Right cardiac atrium (tissue), 5 donors: ENCODE results near the gene CASP10. TPM values are rescaled to one million over a fixed set of nuclear protein-coding genes. Genes with fewer than 3 reads are reported as not detected.
A peak's percentile ranks its signal among the peaks of the same experiment; 100 is the strongest.
"Not testable (repeated sequence)": the region's sequence is repeated elsewhere in the genome, so short reads cannot be mapped to it uniquely, and the experiment has no call there.

Experiments used
- ATAC-seq, 2 donors: fragments of 200-7000 bp; cut with Tn5 transposase; one replicate each; pipeline versions ENCODE4 v1.8.0 to v1.9.1; 2020; ENCODE audit warnings: moderate library complexity in 2 of 2, mild to moderate bottlenecking in 1 of 2
- DNase-seq, 3 donors: peaks; one replicate each; pipeline ENCODE4 v3.0.0-alpha.2; 2020
- H3K27ac ChIP-seq: one replicate; pipeline ENCODE4 v1.5.1; 2013; ENCODE audit warnings: mild to moderate bottlenecking, low read length, control low read depth, moderate library complexity
- H3K27me3 ChIP-seq: one replicate; pipeline ENCODE4 v1.6.1; 2013; ENCODE audit not compliant: control insufficient read depth, insufficient read depth
- H3K4me1 ChIP-seq: one replicate; pipeline ENCODE4 v1.6.1; 2013; ENCODE audit warnings: low read length; ENCODE audit not compliant: control insufficient read depth, insufficient read depth
- H3K4me3 ChIP-seq: one replicate; pipeline ENCODE4 v1.5.1; 2013; ENCODE audit warnings: low read length, control low read depth
- H3K9me3 ChIP-seq: one replicate; pipeline ENCODE4 v1.6.1; 2013; ENCODE audit warnings: low read length; ENCODE audit not compliant: control insufficient read depth
- WGBS: extraction: QIAGEN DNeasy Blood & Tissue Kit; methylation state at CpG from one replicate; pipeline ENCODE4 v1.1.7; 2013; 5-methylcytosine and 5-hydroxymethylcytosine counted together
- intact Hi-C, 4 donors: fragments of 100-400 bp; cut with DNase I; formaldehyde crosslinking; loops; one replicate each; pipeline versions ENCODE4 v1.11.0 to v1.14.0; 2022 to 2023
- polyA plus RNA-seq: library from polyadenylated mRNA; stranded (reverse); fragments of 200-250 nt; gene quantifications from one replicate; pipeline ENCODE4 v1.2.3, GENCODE V29; 2013
- total RNA-seq, 4 donors: library from RNA; stranded (reverse); fragmentation: NEBNext Ultra II Directional; extraction: Animal tissue kit (Norgen Biotek cat#: 25700); gene quantifications; one replicate each; pipeline ENCODE4 v1.2.1, GENCODE V29; 2021
- donor health status: healthy with polysubstance abuse.
- donor health status: DM: no; HTN: yes; CAD: no.
- donor health status: DM: no; HTN: no; CAD: no.
- donor health status: DM: no; HTN: yes; CAD: no; lungs with severe emphysema.
- donor health status: DM: yes; HTN: yes; CAD: no.

CASP10 gene
- total and polyA plus RNA-seq, 5 donors, result 3.6 to 6.8 (median 5.8) TPM

DNA sequence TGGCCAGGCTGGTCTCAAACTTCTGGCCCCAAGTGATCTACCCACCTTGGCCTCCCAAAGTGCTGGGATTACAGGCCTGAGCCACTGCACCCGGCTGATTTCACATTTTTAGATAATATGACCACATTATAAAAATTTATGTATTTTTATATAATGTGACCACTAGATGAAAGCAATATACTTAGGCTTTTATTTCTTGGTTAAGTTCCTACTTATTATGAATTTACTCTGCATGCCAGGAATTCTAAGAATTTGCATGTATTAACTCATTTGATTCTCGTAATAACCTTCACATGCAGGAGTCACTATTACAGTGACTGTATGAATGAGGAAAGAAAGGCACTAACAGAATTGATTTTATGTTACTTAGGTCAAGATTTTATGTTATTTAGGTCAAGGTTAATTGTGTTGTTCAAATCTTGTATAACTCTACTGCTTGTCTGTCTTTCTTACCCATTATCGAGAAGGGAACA lies 51.8 kb downstream of the CASP10 start:
- DNase-seq (no peak), ATAC-seq (no peak)
- WGBS, result 72% methylated on average over 3 of the region's 3 CpGs
- Histone ChIP-seq H3K27ac (no peak overlapping the region), H3K4me1 (no peaks in the 10 kb centered on the region), H3K4me3 (no peak overlapping the region), H3K9me3 (no peaks in the 10 kb centered on the region), H3K27me3 (no peaks in the 10 kb centered on the region)
- intact Hi-C loops, result loop anchor here in 3 of 4 donors (5.0 to 10.0 kb wide), 3 partner anchors 50 to 130 kb away; partner anchors contain the start of gene CASP10 (in 2 of the 3)

DNA sequence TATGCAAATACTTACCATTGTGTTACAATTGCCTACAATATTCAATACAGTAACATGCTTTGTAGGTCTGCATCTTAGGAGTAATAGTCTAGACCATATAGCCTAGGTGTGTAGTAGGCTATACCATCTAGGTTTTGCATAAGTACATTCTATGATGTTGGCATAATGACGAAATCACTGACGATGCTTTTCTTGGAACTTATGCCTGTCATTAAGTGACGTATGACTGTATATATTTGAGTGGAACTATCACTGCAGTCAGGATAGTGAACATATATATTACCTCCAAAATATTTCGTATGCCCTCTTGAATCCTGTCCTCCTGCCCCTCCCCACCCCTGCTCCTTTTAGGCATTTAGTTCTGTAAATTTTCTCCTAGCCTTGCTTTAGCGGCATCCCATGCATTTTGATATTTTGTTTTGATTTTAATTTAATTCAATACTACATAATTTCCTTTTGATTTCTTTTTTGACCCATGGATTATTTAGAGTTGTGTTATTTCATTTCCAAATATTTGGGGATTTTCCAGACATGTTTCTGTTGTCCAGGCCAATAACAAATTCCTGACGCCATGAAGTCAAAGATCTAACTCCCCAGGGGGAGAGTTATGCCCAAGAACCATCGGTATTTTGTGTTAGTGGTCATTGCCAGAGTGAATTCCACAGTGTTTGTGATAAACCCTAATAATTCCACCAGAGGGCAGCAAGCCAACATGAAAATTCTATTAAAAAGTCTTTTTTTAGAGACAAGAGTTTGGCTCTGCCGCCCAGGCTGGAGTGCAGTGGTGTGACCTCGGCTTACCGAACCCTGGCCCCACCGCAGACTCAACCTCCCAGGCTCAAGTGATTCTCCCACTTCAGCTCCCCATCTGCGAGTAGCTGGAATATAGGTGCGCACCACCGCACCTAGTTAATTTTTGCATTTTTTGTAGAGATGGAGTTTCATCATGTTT lies 53.2 kb downstream of the CASP10 start:
- H3K27me3 ChIP-seq, result no peaks in the 10 kb centered on the region
- H3K4me3 ChIP-seq, result peak overlapping the region; percentile 30
- intact Hi-C loops, result loop anchor here in 3 of 4 donors (10.0 kb wide), 2 partner anchors 51 to 129 kb away; partner anchors contain the start of gene CASP10 (in 1 of the 3)
- no peak overlapping the region for H3K27ac ChIP-seq
- H3K9me3 ChIP-seq, result no peaks in the 10 kb centered on the region
- DNase-seq (peak; percentile 54 to 82 (median 67)), ATAC-seq (peak; percentile 42 to 55)
- WGBS, result 27% methylated on average over 14 of the region's 14 CpGs
- H3K4me1 ChIP-seq, result no peaks in the 10 kb centered on the region

DNA sequence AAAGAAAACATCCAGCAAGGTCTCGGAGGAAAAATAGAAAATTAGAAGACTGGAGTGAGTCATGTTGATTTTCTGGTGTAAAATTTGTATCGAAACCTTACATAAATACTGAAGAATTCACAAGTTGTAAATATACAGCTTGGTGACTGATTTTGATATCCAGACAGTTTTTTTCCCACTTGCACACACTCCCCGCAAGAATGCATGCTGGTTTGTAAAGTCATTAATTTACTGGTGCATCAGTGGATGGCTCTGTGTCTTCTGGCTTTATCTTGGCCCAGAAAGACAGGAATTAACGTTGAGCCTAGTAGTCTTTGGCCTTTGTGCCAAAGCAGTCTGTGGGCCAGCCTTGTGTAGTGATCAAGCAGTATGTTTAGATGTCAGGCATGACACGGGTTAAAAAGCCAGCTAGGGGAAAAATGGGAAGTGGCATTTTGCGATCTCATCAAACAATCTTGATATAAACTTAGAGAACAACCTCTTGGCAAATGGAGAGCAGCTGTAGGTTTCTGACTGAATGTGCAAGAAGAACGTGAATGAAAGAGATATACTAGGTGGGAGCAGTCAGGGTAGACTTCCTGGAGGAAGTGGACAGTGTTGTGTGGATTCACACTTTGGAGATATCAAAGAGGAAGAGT lies 54.7 kb downstream of the CASP10 start:
- Histone ChIP-seq H3K4me3 (no peak overlapping the region), H3K27ac (no peak overlapping the region), H3K9me3 (no peaks in the 10 kb centered on the region), H3K27me3 (no peaks in the 10 kb centered on the region), H3K4me1 (no peaks in the 10 kb centered on the region)
- WGBS, result 65% methylated on average over 7 of the region's 7 CpGs
- ATAC-seq, result no peak
- DNase-seq, result no peak
- intact Hi-C loops, result loop anchor here in 3 of 4 donors (10.0 kb wide), 2 partner anchors 53 to 127 kb away; partner anchors contain the start of gene CASP10 (in 1 of the 3)

DNA sequence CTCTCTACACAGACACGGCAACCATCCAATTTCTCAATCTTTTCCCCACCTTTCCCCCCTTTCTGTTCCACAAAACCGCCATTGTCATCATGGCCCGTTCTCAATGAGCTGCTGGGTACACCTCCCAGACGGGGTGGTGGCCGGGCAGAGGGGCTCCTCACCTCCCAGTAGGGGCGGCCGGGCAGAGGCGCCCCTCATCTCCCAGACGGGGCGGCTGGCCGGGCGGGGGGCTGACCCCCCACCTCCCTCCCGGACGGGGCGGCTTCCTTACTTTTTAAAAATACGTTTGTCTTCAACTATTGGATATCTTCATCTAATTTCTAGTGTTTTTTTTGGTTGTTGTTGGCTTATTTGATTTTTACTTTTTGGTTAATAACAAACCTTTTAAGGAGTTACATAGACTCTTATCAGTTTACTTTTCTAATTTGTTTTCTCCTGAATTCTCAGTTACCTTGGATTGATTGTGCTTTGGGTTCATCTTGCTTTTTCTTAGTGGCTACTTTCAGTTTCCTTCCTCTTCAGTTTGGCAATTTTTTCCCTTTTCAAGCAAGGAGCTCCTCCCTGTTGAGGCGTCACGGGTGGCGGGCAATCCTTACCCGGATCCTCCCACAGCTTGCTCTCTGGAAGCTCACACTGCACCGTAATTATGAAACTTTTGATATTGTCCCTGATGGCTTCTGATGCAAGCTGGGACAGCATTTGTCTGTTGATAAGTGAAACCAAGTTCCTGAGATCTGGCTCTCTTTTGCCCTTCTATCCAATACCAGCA lies 56.4 kb downstream of the CASP10 start:
- peak overlapping the region; percentile 42 for H3K27ac ChIP-seq
- H3K9me3 ChIP-seq, H3K4me3 ChIP-seq, H3K27me3 ChIP-seq, H3K4me1 ChIP-seq: not testable (repeated sequence)
- DNase-seq (peak; percentile 81 to 92 (median 89)), ATAC-seq (peak; percentile 90 to 94)
- WGBS, result 79% methylated on average over 21 of the region's 21 CpGs
- intact Hi-C loops, result loop anchor here in 3 of 4 donors (10.0 kb wide), 2 partner anchors 55 to 125 kb away; partner anchors contain the start of gene CASP10 (in 1 of the 3)

DNA sequence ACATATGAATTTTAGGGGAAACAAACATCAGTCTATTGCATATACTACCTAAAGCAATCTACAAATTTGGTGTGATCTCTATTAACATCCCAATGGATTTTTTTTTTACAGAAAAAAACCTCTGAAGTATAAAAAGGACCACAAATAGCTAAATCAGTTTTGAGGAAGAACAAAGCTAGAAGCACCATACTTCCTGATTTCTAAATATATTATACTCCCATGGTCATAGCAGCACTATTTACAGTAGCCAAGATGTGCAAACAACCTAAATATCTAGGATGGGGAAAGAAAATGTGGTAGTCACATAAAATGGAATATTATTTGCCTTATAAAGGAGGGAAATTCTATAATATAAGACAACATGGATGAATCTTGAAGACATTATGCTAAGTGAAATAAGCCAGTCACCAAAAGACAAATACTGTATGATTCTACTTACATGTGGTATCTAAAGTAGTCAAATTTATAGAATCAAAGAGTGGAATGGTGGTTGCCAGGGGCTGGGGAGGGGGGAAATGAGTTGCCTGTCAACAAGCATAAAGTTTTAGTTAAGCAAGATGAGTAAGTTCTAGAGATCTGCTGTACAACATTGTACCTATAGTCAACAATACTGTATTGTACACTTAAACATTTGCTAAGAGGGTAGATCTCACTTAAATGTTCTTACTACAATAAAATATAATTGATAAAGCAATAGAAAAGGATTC lies 59.8 kb downstream of the CASP10 start:
- no peak for DNase-seq
- Histone ChIP-seq H3K4me1 (no peaks in the 10 kb centered on the region), H3K27ac (no peak overlapping the region), H3K4me3 (no peak overlapping the region), H3K27me3 (no peaks in the 10 kb centered on the region), H3K9me3 (no peaks in the 10 kb centered on the region)
- intact Hi-C loops, result no loop called here
- ATAC-seq, result no peak

DNA sequence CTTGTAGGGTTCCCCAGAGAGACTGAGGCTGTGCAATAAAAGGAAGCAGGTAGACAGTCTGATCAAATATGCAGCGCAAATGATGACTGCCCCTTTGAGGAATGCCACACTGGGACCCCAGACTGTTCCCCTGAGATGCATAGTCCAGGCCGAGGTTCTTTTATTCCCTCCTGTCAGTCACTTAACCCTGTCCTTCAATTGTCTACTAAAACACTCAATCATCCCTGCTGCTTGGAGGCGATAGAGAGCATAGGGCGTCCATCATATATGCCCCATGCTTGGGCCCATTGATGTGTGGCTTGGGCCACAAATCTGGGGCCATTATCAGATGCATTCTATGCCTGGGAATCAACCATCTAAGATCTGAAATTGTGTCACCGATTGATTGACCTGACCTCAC lies 61.9 kb downstream of the CASP10 start:
- Histone ChIP-seq H3K9me3 (no peaks in the 10 kb centered on the region), H3K4me1 (no peaks in the 10 kb centered on the region), H3K27ac (no peak overlapping the region), H3K27me3 (no peaks in the 10 kb centered on the region), H3K4me3 (no peak overlapping the region)
- no peak for DNase-seq
- intact Hi-C loops, result no loop called here
- no peak for ATAC-seq
- WGBS, result 88% methylated on average over 5 of the region's 5 CpGs

DNA sequence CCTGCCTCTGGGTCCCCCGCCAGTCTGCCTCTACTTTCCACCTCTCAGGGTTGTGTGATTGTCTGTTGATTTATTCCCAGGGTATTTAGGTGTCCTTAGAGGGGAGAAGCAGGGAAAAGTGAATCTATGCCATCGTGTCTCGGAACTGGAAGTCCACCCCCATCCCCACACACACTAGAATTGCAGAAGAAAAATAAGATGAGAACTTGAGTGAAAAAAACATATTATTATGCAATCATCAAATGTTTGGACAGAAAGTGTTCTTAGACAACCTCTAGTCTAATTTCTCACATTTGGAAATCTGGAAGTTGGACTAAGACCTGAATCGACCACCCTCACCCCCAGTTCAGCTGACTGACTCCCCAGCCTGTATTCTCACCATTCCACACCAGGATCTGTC lies 63.3 kb downstream of the CASP10 start:
- H3K9me3 ChIP-seq, result no peaks in the 10 kb centered on the region
- WGBS, result 56% methylated on average over 4 of the region's 4 CpGs
- no peak for ATAC-seq
- no peaks in the 10 kb centered on the region for H3K27me3 ChIP-seq
- no peaks in the 10 kb centered on the region for H3K4me1 ChIP-seq
- no peak overlapping the region for H3K27ac ChIP-seq
- no peak for DNase-seq
- no peak overlapping the region for H3K4me3 ChIP-seq
- intact Hi-C loops, result no loop called here

DNA sequence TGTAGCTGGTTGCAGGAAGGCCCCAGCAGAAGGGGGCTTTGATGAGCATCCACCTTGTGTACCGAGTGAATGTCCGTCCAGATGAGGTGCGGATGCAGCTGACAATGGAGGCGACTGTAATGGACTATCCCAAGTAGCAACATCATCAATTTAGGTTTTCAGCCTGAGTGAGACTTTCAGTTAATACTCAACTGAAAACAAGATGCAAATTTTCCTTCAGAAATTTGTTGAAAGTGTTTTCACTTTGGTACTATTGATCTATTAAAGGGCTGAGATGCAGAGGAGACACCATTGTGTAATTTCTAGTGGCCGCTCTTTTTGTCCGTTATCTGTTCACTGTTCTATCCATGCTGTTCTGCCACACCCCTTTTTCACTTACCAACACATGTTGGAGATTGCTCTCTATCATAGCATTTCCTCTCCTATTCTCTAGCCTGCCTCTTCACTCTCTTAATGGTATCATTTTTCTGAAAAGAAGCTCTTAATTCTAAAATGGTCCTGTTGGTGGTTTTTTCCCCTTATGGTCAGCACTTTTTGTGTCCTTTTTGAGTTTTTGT lies 65.4 kb downstream of the CASP10 start:
- intact Hi-C loops, result no loop called here

DNA sequence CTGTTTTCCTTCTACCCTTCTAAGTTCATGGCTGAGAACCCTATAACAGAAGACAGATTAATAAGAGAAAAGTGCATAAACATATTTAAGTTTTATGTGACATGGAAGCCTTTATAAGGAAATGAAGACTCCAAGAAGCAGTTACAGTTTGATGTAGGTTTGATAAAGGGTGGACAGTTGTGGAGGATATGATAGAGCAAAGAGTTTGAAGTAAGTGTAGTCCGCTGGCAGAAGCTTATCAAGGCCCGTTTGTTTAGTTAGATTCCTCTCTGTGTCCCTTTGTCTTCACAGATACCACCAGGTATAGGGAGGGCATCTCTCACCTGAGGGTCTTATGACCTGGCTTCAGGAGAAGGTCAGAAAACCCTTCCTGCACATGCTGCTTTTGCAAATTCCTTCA lies 66.9 kb downstream of the CASP10 start:
- DNase-seq (no peak), ATAC-seq (no peak)
- peaks cover 2% of the 10 kb centered on the region for H3K4me1 ChIP-seq
- intact Hi-C loops, result no loop called here
- WGBS, result 80% methylated on average over 2 of the region's 2 CpGs
- H3K4me3 ChIP-seq, result no peak overlapping the region
- no peak overlapping the region for H3K27ac ChIP-seq
- no peaks in the 10 kb centered on the region for H3K9me3 ChIP-seq
- no peaks in the 10 kb centered on the region for H3K27me3 ChIP-seq

More for the DNA sequence above, 65.4 kb downstream of the CASP10 start:
- WGBS, result 86% methylated on average over 6 of the region's 6 CpGs
- DNase-seq (no peak), ATAC-seq (no peak)
- Histone ChIP-seq H3K27me3 (no peaks in the 10 kb centered on the region), H3K9me3 (no peaks in the 10 kb centered on the region), H3K4me3 (no peak overlapping the region), H3K4me1 (no peaks in the 10 kb centered on the region), H3K27ac (no peak overlapping the region)

DNA sequence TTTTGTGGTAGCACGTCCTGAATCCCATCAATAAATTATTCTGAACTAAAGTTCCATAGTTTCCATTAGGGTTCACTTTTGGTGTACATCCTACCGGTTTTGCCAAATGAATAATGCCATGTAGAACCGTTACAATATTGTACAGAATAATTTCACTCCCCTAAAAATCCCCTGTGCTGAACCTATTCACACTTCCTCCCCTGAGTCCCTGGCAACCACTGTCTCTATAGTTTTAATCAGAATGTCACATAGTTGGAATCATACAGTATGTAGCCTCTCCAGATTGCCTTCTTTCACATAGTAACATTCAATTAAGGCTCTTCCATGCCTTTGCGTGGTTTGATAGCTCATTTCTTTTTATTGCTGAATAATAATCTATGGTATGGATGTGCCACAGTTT lies 67.8 kb downstream of the CASP10 start:
- H3K27ac ChIP-seq, result no peak overlapping the region
- H3K4me1 ChIP-seq, result peaks cover 2% of the 10 kb centered on the region
- H3K27me3 ChIP-seq, result no peaks in the 10 kb centered on the region
- WGBS, result 90% methylated on average over 4 of the region's 4 CpGs
- intact Hi-C loops, result no loop called here
- ATAC-seq (no peak), DNase-seq (no peak)
- H3K9me3 ChIP-seq, result no peaks in the 10 kb centered on the region
- no peak overlapping the region for H3K4me3 ChIP-seq
